D721Med (cell line): ENCODE results near the gene KLB.
"Not testable (repeated sequence)": the region's sequence is repeated elsewhere in the genome, so short reads cannot be mapped to it uniquely, and the experiment has no call there.

Source experiments
- DNase-seq: peaks from one replicate; pipeline ENCODE4 v3.0.0; 2011; ENCODE audit warnings: low spot score; ENCODE audit not compliant: insufficient read length
- FAIRE-seq: peaks from 2 replicates; lab custom pipeline; 2011; peaks lifted over from hg19 to GRCh38; lab: Jason Lieb, UNC
- CTCF ChIP-seq: IDR thresholded peaks from 2 replicates; pipeline ENCODE4 v1.5.1; 2012; ENCODE audit warnings: mild to moderate bottlenecking, control low read depth; ENCODE audit not compliant: insufficient read depth; ENCODE audit errors: missing control alignments

The KLB gene

DNA sequence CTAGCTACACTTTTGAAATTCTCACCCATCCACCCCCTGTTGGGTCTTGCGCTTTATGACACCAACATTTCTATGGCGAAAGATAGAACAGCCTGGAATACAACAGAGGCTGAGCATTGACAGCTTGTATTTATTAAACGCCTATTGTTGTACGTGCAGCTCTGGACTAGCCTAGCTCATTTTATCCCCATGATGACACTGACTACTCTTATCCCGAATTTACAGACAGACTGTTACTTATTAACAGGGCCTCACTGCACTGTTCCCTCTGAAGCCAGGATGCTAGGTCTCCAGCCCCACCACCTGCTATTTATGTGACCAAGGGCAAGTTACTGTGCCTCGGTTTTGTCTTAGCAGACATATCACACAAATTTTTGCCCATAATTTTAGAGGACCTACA is 39.6 kb upstream of the KLB start:
- no peak for TF ChIP-seq CTCF
- no peak for DNase-seq

DNA sequence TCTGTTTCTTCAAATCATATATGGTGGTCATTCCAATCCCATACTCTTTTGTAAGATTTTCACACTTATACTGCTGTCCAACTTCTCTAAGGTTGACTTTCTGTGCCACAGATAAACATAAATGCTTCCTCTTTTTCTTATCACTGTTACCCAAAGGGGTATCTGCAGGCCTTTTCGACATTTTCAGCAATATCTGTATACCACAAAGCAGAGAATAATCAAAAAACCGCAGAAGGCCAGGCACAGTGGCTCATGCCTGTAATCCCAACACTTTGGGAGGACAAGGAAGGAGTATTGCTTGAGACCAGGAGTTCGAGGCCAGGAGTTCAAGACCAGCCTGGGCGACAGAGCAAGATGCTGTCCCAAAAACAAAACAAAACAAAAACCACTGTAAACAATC is 37.4 kb upstream of the KLB start:
- DNase-seq: no peak
- no peak for TF ChIP-seq CTCF
- FAIRE-seq: no peak

More for the DNA sequence above, 39.6 kb upstream of the KLB start:
- FAIRE-seq: no peak

- not testable (repeated sequence) for DNase-seq, FAIRE-seq
Measured at GRCh38 chr4:39371209-39371608, 35.5 kb upstream of the KLB start.

- DNase-seq (no peak), FAIRE-seq (no peak)
- no peak for TF ChIP-seq CTCF
Measured at GRCh38 chr4:39375478-39375877, 31.3 kb upstream of the KLB start.

DNA sequence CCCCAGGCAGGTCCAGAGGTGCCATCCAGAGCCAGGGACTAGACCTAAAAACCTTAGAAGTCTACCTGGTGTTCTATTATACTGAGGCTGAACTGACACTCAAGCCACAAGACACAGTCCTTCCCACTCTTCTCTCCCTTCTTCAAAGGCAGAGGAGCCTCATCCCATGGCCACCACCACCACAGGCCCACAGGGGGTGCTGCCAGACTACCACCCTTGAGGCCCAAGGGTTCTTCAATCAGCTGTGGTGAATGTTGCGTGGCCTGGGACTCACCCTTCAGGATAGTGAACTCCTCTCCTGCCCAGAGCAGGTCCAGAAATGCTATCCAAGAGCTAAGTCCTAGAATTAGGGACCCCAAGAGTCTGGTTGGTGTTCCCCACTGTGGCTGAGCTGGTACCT is 23.0 kb upstream of the KLB start:
- no peak for FAIRE-seq
- DNase-seq: no peak
- no peak for TF ChIP-seq CTCF

GRCh38 chr4:39384563-39384962 is 22.2 kb upstream of the KLB start:
- no peak for FAIRE-seq
- no peak for TF ChIP-seq CTCF
- no peak for DNase-seq

DNA sequence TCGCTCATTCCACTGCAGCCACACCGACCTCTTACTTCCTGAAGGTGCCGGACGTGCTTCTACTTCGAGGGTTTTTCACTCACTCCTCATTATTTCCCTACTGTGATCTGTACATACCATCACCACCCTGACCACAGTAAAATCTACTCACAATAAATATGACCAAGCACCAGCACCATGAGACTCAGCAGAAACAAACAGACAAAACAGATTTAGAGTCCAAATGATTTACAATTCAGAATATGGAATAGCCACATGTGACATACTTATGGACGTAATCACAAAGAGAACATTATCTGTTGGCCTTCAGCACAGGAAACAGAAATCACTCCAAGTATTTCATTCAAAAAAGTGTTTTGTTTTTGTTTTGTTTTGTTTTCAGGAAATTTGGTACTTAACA is 16.1 kb upstream of the KLB start:
- DNase-seq (no peak), FAIRE-seq (no peak)
- no peak for TF ChIP-seq CTCF

DNA sequence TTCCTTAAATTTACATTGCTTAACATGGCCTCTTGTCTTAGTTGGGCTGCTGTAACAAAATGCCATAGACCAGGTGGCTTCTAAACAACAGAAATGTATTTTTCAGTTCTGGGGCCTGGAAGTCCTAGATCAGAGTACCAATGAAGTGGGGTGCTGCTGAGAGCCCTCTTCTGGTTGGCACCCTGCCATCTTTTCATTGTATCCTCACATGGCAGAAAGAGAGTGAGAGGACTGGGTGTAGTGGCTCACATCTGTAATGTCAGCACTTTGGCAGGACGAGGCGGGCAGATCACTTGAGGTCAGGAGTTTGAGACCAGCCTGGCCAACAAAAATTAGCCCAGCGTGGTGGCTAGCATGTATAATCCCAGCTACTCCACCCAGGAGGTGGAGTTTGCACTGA is 12.0 kb upstream of the KLB start:
- FAIRE-seq: no peak
- TF ChIP-seq CTCF: no peak
- no peak for DNase-seq

GRCh38 chr4:39401640-39402039 is 5.1 kb upstream of the KLB start:
- FAIRE-seq: not testable (repeated sequence)

More at GRCh38 chr4:39401640-39402039, 5.1 kb upstream of the KLB start:
- DNase-seq: not testable (repeated sequence)
